GM19099 (cell line): ENCODE data around the gene MRC1.

Experiments used
- POLR2A ChIP-seq: IDR thresholded peaks from 3 replicates; pipeline ENCODE4 v1.6.1; 2011; ENCODE audit warnings: low read depth; ENCODE audit not compliant: insufficient read length; ENCODE audit errors: extremely low read depth

The MRC1 gene

DNA sequence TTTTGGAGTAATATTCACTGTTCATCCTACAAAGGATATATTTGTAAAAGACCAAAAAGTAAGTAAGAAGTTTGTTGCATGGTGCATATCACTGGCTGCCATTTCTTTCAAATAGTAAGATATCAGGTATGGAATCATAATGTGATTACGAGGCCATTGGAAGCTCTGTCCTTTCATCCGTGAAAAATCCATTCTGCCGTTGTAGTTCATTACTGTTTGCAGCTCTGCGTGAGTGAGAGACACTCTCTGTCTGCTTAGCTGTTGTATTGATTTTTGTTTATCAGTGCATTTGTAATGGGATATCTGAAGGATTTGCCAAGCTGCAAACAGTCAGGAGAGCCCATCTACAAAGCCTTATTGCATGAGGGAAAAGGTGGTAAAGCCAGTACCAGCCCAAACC is 98.5 kb downstream of the MRC1 start:
- no peak for TF ChIP-seq POLR2A

DNA sequence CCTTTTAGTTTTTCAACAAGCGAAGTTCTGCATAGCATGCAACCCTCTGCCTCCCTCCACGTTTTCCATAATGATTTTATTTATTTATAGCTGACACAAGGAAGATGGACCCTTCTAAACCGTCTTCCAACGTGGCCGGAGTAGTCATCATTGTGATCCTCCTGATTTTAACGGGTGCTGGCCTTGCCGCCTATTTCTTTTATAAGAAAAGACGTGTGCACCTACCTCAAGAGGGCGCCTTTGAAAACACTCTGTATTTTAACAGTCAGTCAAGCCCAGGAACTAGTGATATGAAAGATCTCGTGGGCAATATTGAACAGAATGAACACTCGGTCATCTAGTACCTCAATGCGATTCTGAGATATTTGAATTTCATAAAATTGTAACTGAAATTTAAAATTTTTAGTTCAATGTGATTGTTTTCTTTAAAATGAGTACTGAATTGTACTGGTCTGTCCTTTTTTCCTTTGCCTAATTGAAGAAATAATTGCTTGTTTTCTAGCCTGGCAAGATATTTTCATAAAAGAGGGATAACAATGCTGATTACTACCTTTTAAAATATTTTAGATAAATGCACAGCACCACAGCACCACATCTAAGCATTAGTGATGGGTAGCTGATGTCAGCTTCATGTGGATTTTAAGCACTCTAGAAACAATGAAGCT is 101.1 kb downstream of the MRC1 start:
- no peak for TF ChIP-seq POLR2A

DNA sequence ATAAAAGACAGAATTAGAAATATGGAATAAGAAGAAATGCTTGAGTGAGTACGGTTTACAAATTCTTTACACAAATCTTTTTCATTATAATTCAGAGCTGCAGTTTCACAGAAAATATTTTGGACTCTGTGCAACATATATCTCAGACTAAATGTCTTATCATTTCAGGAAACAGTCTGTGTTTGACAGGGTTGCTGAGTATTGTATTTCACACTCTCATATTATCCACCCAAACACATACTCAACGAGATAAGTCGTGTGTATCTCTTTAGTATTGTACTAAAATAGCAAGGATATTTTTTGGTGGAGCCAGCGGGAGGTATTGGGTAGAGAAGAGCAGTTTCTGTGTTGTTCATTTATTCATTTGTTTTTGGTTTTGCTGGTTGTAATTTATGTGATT is 103.6 kb downstream of the MRC1 start:
- TF ChIP-seq POLR2A, result no peak

DNA sequence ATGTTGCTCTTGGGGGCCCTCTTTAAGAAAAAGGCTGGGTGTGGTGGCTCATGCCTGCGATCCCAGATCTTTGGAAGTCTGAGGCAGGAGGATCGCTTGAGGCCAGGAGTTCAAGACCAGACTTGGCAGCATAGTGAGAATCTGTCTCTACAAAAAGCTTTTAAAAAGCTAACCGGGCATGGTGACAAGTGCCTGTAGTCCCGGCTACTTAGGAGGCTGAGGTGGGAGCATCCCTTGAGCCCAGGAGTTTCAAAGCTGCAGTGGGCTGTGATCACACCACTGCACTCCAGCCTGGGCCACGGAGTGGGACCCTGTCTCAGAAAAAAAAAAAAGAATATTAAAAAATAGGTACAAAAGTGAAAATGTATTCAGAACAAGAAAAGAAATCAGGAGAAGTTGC is 104.5 kb downstream of the MRC1 start:
- no peak for TF ChIP-seq POLR2A

DNA sequence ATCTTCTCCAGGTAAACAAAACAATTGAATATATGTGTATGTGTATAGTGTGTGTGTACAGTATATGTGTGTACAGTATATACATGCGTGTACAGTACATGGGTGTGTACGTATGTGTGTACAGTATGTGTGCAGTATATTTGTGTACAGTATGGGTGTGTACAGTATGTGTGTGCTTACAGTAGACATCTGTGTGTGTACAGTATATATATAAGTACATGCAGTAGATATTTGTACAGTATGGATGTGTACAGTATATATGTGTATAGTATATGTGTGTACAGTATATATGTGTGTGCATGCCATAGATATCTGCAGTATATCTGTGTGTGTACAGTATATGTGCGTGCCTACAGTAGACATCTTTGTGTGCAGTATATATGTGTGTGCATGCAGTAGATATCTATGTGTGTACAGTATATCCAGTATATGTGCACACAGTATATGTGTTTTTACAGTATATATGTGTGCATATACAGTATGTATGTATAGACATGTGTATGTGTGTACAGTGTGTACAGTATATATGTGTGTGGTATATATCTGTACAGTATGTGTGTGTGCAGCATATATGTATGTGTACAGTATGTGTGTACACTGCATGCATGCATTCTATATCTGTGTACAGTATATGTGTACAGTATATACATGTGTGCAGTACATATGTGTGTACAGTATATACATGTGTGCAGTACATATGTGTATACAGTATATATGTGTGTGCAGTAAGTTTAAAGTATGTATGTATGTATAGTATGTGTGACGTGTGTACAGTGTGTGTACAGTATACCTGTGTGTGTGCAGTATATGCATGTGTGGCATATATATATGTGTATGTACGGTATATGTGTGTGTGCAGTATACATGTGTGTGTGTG is 105.3 kb downstream of the MRC1 start:
- TF ChIP-seq POLR2A, result no peak

DNA sequence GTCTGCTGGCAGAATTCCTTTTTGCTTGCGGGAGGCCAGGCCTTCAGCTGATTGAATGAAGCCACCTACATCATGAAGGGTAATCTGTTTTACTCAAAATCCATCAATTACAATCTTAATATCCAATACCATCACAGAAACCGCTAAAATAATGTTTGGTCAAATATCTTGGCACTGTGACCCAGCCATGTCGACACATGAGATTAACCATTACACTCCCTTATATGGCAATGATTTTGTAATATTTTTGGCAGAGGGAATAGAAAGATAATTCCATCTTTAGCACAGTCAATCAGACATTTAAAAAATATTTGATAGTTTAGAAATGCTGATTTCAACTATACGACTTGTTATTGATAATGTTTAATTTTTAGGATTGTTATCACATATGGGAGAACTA is 106.0 kb downstream of the MRC1 start:
- no peak for TF ChIP-seq POLR2A

DNA sequence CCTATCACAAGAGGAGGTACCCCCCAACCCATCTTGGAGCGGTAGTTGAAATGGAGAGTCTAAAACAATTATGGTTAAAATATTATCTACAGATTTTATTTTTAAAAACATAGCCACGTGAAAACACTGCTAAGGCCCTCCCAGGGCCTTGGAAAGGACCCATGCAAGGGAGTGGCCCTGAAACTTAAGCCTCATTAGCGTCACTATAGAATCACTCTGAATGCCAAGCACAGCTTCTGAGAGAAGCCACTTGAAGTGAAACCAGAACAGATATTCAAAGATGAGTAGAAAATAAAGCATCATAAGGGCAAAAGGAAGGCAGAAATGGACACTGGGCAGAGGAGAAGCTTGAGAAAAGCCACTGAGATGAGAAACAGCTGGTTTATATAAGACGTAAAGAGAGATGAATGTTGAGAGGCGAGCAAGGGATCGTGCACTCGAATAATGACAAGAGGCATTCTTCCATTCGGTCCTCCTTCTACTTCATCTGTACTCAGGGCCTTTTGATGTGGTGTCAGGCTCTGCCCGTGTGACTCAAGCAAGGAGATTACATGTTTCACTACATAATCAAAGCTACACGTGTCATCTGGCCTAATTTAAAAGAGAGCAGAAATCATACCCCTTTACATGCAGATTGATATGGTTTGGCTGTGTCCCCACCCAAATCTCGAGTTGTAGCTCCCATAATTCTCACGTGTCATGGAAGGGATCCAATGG is 109.2 kb downstream of the MRC1 start:
- TF ChIP-seq POLR2A, result no peak

DNA sequence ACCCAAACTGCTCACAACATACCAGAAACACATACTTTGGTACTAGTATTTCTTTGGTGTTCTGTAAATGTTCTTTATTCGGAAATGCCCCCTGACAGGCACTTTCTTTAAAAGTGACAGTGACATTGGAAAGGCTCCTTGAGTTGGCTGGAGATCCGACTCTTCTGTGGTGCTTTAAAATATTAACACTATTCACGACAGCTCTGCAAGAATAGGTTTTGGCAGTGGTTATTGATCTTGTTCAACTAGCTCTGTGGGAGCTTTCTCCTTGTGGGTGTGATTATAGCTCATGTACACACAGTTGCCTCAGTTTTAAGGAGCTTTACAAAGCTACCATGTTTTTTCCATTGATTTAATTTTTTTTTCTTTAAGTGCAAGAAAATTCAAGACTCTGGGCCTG is 112.2 kb downstream of the MRC1 start:
- TF ChIP-seq POLR2A, result no peak

DNA sequence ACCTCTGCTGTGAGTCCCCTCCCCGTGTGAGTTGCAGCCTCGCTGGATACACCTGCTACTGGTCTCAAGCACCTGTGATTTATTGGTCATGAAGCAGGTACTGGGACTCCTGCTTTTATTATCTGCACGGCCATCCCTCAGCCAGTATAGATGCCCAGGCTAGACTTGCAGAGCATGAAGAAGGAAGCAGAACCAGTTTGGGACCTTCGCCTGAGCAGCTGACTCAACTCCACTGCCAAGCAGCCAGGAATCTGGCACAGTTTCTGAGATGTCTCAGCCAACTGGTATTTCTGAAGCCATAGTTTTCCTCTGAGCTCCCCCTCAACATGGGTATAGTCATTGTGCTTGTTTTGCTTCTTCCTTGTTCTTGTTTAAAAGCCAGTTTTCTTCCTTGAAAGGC is 114.6 kb downstream of the MRC1 start:
- TF ChIP-seq POLR2A, result no peak

DNA sequence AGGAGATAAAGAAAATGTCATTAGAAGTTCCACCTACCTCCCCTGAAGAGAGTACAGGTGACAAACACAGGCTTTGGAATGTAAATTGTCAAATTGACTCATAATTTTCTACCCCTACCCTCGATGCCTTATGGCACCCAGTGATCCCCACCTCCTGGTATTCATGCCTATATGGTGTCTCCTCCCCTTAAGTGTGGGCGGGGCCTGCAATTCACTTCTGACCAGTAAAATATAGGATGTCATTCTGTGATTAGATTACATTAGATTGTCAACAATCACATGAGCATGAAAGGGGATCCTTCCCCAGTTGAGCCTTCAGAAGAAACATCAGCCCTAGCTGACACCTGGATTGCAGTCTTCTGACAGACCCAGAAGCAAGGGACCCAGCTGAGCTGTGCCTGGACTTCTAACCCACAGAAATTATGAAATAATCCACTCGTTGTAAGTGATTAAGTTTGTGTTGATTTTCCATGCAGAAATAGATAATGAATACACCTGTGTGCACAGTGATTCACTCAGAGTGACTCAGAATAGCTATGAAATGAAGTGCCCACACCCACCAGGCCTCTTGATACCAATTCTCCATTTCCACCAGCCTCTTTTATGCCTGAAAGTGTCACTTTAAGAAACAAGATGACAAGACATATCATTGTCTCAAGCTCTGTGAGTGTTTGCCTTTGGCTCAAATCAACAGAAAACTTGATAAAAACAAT is 134.0 kb downstream of the MRC1 start:
- TF ChIP-seq POLR2A, result no peak

DNA sequence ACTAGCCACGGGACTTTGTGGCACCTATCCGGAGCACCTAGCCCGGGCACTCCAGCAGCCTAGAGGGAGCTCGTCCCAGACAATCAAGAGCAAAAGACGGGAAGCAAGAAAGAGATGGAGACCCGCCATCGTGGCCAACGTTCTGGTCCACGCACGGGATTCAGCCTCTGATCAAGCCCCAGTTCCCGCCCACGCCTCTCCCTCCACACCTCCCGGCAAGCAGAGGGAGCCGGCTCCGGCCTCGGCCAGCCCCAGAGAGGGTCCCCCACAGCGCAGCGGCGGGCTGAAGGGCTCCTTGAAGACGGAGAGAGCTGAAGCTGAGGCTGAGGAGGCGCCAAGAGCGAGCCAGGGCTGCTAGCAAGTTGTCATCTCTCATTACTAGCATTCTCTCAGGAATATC is 141.6 kb downstream of the MRC1 start:
- no peak for TF ChIP-seq POLR2A

DNA sequence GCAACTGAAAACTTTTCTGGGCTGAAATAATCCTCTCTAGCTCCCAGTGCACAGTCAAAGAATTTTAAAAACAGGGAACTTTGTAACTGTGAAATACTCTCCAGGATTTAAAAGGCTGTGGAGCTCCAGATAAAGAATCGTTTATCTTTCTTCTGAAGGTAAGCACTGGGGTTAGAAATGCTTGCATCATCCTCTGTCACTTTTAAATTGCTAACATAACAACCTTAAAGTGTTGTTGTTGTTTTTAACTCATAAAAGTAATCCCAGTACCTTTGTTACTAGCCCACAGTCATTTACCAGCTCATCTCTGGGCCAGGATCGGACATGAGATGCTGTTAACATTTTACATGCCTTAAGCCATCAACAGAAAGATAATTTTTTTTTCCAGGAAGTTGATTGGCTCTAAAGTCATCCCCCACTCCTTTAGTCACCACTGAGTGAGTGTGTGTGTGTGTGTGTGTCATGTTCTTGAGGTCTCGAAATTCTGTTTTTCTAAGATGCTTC is 142.8 kb downstream of the MRC1 start, which contains the start of gene SLC39A12:
SLC39A12 (plus strand) TSS at position 51 of the 504 bp plus-strand sequence. CDS start 1,359 bp downstream, outside the sequence.
- no peak for TF ChIP-seq POLR2A

DNA sequence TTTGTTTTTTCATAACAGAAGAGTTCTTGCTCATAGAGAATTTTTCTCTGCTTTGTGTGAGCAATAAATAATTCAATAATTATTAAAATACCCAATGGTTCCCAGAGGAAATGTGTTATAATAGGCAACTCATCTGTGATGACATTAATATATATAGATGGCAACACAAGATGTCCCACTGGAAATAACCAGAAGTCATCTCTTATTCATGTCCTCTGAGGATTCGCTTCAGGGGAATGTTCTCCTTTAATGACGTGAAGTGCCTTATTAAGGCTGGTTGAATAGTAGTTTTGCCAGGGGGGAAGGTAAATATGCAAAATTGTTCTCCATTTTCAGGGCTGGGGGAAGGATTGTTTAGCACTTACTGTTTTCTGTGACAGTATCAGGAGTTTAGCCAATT is 145.7 kb downstream of the MRC1 start:
- no peak for TF ChIP-seq POLR2A

DNA sequence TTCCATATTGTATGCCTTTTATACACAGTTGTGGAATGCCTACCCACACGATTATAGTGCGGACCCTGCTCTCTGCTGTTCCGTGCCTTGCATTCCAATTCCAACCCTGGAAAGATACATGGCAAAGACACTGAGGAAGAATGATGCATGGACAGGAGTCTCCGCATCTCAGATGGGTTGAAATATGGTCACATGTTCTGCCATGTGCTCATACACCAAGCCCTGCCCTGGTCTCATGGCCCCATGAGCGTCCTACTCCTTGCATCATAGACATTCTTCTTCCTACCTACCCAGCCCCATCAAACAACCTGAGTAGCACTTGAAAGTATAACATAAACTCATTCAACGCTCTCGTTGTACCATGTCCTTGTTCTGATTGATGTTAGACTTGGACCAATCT is 148.9 kb downstream of the MRC1 start:
- no peak for TF ChIP-seq POLR2A

DNA sequence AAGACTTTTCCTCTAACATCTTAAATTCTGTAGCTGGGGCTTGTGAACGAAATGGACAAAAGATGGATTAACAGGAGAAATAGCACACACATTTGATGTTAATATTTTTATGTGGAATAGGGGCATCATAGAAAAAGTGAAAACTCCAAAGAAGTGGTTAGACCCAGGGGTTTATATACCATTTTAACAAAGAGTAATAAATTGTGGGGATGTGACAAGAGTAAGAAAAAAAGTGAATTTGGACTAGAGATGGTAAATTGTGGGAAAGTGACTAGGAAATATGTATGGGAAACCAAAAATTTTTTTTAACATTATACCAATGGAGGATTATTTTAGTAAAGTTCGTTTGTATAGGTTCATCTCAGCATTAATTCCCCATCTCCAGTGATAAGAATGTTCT is 150.7 kb downstream of the MRC1 start:
- TF ChIP-seq POLR2A, result no peak
